KMS-11 (cell line): ENCODE measurements around the gene TRAF1.
"Not testable (repeated sequence)": the region's sequence is repeated elsewhere in the genome, so short reads cannot be mapped to it uniquely, and the experiment has no call there.

ENCODE experiments used
- H2AFZ ChIP-seq: fragments of 200-600 bp; sonication (generic); 2 replicates; pipeline ENCODE4 v1.6.1; 2016; ENCODE audit warnings: antibody characterized with exemption, mixed run types, low read depth
- H3K27ac ChIP-seq: fragments of 200-600 bp; sonication (generic); 2 replicates; pipeline ENCODE4 v1.6.1; 2016; ENCODE audit warnings: mild to moderate bottlenecking, mixed run types
- H3K27me3 ChIP-seq: fragments of 200-600 bp; sonication (generic); 2 replicates; pipeline ENCODE4 v1.6.1; 2017; ENCODE audit warnings: mild to moderate bottlenecking, low read depth, mixed run types, moderate library complexity; ENCODE audit not compliant: insufficient read depth
- H3K36me3 ChIP-seq: fragments of 200-600 bp; sonication (generic); 2 replicates; pipeline ENCODE4 v1.6.1; 2017; ENCODE audit warnings: mild to moderate bottlenecking, mixed run types; ENCODE audit not compliant: insufficient read depth
- H3K4me1 ChIP-seq: fragments of 200-600 bp; sonication (generic); 2 replicates; pipeline ENCODE4 v1.6.1; 2016; ENCODE audit warnings: mild to moderate bottlenecking, low read depth, mixed run types; ENCODE audit not compliant: poor library complexity, severe bottlenecking
- H3K4me2 ChIP-seq: fragments of 200-600 bp; sonication (generic); 2 replicates; pipeline ENCODE4 v1.7.0; 2016; ENCODE audit warnings: mild to moderate bottlenecking, mixed run types
- H3K4me3 ChIP-seq: fragments of 200-600 bp; sonication (generic); IDR thresholded peaks from 2 replicates; pipeline ENCODE4 v1.6.1; 2017; ENCODE audit warnings: low read depth, low read length, mixed read lengths; ENCODE audit not compliant: insufficient read depth
- H3K79me2 ChIP-seq: fragments of 200-600 bp; sonication (generic); 2 replicates; pipeline ENCODE4 v1.6.1; 2016; ENCODE audit warnings: low read depth, mixed run types; ENCODE audit not compliant: insufficient read depth
- H3K9ac ChIP-seq: fragments of 200-600 bp; sonication (generic); 2 replicates; pipeline ENCODE4 v1.6.1; 2016; ENCODE audit warnings: mild to moderate bottlenecking, mixed run types
- H4K20me1 ChIP-seq: fragments of 200-600 bp; sonication (generic); 2 replicates; pipeline ENCODE4 v1.6.1; 2016; ENCODE audit warnings: mild to moderate bottlenecking, mixed run types; ENCODE audit not compliant: insufficient read depth
- CTCF ChIP-seq: fragments of 200-600 bp; sonication (generic); conservative IDR thresholded peaks from 2 replicates; pipeline ENCODE4 v1.6.1; 2017; ENCODE audit warnings: low read depth, mild to moderate bottlenecking, antibody characterized with exemption, low read length, moderate library complexity, mixed read lengths

Gene TRAF1, protein sequence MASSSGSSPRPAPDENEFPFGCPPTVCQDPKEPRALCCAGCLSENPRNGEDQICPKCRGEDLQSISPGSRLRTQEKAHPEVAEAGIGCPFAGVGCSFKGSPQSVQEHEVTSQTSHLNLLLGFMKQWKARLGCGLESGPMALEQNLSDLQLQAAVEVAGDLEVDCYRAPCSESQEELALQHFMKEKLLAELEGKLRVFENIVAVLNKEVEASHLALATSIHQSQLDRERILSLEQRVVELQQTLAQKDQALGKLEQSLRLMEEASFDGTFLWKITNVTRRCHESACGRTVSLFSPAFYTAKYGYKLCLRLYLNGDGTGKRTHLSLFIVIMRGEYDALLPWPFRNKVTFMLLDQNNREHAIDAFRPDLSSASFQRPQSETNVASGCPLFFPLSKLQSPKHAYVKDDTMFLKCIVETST

DNA sequence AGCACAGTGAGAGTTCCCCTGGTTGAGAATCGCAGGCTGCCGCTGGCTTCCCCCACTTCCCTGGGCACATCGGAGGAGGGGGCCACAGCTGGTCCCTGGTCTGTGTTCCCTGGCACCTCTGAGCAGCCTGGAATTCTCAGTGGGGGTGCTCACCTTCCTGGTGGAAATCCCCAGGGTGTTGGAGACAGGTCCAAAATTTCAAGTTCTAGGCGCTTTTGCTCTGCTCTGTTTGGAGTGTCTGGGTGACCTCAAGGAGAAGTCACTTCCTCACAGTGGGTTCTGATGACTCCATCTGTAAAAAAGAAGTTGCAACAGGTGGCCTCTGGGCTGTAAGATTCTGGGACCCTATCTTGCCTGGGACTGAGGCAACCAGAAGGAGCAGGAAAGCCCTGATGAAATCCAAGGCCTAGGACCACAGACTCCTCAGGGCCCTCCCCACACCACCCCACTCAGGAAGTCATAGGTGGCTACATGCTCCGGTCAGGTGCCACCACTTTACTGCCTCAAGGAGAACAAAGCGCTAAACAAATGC, at the start of gene TRAF1:
TRAF1 (minus strand) TSS at position 400 of the 532 bp plus-strand sequence. CDS start 721 bp downstream, outside the sequence.
- H3K9ac ChIP-seq = no peak within 1 kb of the TSS
- peak within 1 kb of the TSS; percentile 12 for H3K27ac ChIP-seq
- TF ChIP-seq CTCF = no peak
- no peak within 1 kb of the TSS for H2AFZ ChIP-seq
- H3K4me2 ChIP-seq = peak within 1 kb of the TSS; percentile 77; the same call in 1 of the 2 replicates
- no peaks in the 10 kb centered on the region for H4K20me1 ChIP-seq
- no peaks in the 10 kb centered on the region for H3K27me3 ChIP-seq
- H3K79me2 ChIP-seq = no peaks in the 10 kb centered on the region
- peaks cover 65% of the 10 kb centered on the region for H3K4me1 ChIP-seq
- H3K36me3 ChIP-seq = no peaks in the 10 kb centered on the region
- H3K4me3 ChIP-seq = no peak within 1 kb of the TSS

DNA sequence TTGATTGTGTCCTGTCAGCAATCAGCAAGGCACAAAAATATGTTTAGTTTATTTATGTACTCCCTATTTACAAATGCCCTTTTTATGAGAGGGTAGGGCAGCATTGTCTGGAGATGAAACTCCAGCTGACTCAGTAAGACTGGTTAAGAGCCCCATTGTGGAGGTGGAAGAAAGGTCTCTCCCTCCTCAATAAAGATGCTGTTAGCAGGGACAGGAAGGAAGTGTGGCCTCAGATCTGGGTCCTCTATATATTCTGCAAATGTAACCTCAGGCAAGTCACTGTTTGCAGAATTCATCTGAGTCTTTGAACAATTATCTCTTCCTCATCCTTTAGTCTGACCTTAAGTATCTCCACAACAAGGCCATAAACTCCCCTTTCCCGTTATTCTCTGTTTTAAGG, 48.3 kb upstream of the TRAF1 start:
- H3K4me2 ChIP-seq = no peak overlapping the region
- peaks cover 9% of the 10 kb centered on the region for H3K4me1 ChIP-seq
- no peaks in the 10 kb centered on the region for H3K79me2 ChIP-seq
- no peak overlapping the region for H3K9ac ChIP-seq
- H2AFZ ChIP-seq = no peak overlapping the region
- no peaks in the 10 kb centered on the region for H3K27me3 ChIP-seq
- no peak for TF ChIP-seq CTCF
- H3K27ac ChIP-seq = no peak overlapping the region
- H3K36me3 ChIP-seq = no peaks in the 10 kb centered on the region
- H4K20me1 ChIP-seq = no peaks in the 10 kb centered on the region
- H3K4me3 ChIP-seq = no peak overlapping the region

GRCh38 chr9:120974181-120974580, 47.6 kb upstream of the TRAF1 start:
- Histone ChIP-seq H3K4me1 (peaks cover 9% of the 10 kb centered on the region), H4K20me1 (no peaks in the 10 kb centered on the region), H3K4me3 (no peak overlapping the region), H3K9ac (no peak overlapping the region), H3K79me2 (no peaks in the 10 kb centered on the region), H3K4me2 (no peak overlapping the region), H3K27me3 (no peaks in the 10 kb centered on the region), H3K27ac (no peak overlapping the region), H3K36me3 (no peaks in the 10 kb centered on the region), H2AFZ (no peak overlapping the region)
- no peak for TF ChIP-seq CTCF

DNA sequence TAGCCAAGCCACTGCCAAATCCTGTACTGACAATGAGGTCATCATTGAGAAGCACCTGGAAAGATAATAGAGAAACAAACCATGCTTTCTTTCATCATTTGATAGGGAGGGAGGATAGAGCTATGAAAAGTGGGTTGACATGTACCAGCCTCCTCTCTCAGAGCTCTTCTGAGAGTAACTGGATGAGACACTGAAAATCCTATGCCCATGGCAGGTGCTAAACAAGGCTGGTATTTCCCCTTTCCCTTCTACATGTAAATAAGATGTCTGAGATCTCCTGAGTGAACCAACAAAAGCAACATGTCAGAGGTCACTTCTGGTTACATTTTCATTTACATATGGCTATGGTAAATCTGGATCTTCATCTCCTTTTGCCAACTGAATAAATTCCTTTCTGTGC, 45.3 kb upstream of the TRAF1 start:
- no peak overlapping the region for H3K9ac ChIP-seq
- no peak overlapping the region for H3K4me3 ChIP-seq
- no peak overlapping the region for H3K27ac ChIP-seq
- peaks cover 9% of the 10 kb centered on the region for H3K4me1 ChIP-seq
- H3K4me2 ChIP-seq = no peak overlapping the region
- TF ChIP-seq CTCF = no peak
- H3K79me2 ChIP-seq = no peaks in the 10 kb centered on the region
- no peak overlapping the region for H2AFZ ChIP-seq
- H4K20me1 ChIP-seq = no peaks in the 10 kb centered on the region
- H3K36me3 ChIP-seq = no peaks in the 10 kb centered on the region
- H3K27me3 ChIP-seq = no peaks in the 10 kb centered on the region

DNA sequence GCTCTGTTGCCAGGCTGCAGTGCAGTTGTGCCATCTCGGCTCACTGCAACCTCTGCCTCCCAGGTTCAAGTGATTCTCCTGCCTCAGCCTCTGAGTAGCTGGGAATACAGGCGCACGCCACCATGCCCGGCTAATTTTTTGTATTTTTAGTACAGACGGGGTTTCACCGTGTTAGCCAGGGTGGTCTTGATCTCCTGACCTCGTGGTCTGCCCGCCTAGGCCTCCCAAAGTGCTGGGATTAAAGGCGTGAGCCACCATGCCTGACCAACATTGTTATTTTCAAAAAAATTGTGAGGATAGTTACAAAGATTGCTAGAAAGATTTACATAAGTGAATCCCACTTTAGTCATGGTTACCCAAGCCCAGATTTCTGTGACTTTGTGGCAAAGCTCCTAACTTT, 44.9 kb upstream of the TRAF1 start:
- H3K27ac ChIP-seq, H3K36me3 ChIP-seq, H3K4me3 ChIP-seq: not testable (repeated sequence)

More for the DNA sequence above, 44.9 kb upstream of the TRAF1 start:
- not testable (repeated sequence) for H2AFZ ChIP-seq, H3K4me2 ChIP-seq, H3K79me2 ChIP-seq, H3K4me1 ChIP-seq, H3K9ac ChIP-seq, H4K20me1 ChIP-seq, H3K27me3 ChIP-seq
